B cell (primary cell): ENCODE results near the gene RGS6.

Experiments used
- EZH2 ChIP-seq: IDR thresholded peaks from 2 replicates; pipeline ENCODE4 v1.6.1; 2012; ENCODE audit warnings: borderline replicate concordance, low read depth, mild to moderate bottlenecking, moderate library complexity, low read length; ENCODE audit not compliant: insufficient read depth, poor library complexity, severe bottlenecking
- TF ChIP-seq, protein P1 (sequence below): fragments of 200-600 bp; IDR thresholded peaks from one replicate; pipeline ENCODE4 v1.8.0; 2022; ENCODE audit warnings: antibody characterized with exemption, mild to moderate bottlenecking

DNA sequence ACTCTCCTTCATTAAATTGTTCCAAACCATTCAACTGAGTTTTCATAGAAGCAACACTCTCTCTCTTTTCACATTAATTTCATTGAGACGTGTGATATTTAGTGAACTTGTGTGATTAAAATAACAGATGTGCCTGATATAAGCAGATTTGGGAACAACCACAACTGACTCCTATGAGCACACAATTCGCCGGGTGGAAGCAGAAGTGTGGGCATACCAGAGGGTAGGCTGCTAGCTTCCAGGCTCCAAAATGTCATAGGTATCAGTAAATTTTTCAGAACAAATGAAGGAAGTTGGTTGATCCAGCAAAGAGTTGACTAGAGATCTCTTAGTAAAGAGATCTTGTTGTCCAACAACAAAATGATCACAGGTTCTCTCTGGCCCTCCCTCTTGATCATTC is 532.0 kb downstream of the RGS6 start:
- TF ChIP-seq, protein P1, sequence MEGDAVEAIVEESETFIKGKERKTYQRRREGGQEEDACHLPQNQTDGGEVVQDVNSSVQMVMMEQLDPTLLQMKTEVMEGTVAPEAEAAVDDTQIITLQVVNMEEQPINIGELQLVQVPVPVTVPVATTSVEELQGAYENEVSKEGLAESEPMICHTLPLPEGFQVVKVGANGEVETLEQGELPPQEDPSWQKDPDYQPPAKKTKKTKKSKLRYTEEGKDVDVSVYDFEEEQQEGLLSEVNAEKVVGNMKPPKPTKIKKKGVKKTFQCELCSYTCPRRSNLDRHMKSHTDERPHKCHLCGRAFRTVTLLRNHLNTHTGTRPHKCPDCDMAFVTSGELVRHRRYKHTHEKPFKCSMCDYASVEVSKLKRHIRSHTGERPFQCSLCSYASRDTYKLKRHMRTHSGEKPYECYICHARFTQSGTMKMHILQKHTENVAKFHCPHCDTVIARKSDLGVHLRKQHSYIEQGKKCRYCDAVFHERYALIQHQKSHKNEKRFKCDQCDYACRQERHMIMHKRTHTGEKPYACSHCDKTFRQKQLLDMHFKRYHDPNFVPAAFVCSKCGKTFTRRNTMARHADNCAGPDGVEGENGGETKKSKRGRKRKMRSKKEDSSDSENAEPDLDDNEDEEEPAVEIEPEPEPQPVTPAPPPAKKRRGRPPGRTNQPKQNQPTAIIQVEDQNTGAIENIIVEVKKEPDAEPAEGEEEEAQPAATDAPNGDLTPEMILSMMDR = no peak
- no peak for TF ChIP-seq EZH2
